Measurements from ENCODE around the gene DHTKD1.
"Not testable (repeated sequence)": the region's sequence is repeated elsewhere in the genome, so short reads cannot be mapped to it uniquely, and the experiment has no call there.

Gene DHTKD1

DNA sequence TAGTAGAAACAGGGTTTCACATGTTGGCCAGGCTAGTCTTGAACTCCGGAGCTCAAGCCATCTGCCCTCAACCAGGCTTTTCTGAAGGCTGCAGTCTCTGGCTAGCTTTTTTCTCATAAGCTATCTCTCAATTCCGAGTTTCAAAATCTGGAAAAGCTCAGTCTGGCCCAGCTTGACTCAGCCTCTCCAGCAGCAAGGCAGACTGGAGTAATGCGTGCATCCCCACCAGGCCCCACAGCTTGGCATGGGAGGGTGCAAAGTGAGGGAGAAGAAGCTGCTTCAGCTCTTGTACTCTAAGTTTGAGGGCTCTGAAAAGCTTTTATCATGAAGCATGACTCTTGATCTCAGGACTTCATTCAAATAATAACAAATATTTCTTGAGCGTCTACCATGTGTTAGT is 4.8 kb downstream of the DHTKD1 start:
- TF ChIP-seq, protein P1, sequence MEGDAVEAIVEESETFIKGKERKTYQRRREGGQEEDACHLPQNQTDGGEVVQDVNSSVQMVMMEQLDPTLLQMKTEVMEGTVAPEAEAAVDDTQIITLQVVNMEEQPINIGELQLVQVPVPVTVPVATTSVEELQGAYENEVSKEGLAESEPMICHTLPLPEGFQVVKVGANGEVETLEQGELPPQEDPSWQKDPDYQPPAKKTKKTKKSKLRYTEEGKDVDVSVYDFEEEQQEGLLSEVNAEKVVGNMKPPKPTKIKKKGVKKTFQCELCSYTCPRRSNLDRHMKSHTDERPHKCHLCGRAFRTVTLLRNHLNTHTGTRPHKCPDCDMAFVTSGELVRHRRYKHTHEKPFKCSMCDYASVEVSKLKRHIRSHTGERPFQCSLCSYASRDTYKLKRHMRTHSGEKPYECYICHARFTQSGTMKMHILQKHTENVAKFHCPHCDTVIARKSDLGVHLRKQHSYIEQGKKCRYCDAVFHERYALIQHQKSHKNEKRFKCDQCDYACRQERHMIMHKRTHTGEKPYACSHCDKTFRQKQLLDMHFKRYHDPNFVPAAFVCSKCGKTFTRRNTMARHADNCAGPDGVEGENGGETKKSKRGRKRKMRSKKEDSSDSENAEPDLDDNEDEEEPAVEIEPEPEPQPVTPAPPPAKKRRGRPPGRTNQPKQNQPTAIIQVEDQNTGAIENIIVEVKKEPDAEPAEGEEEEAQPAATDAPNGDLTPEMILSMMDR (conservative IDR thresholded peaks at IDR 0.05): no peak
- no peak overlapping the region for H3K27ac ChIP-seq

DNA sequence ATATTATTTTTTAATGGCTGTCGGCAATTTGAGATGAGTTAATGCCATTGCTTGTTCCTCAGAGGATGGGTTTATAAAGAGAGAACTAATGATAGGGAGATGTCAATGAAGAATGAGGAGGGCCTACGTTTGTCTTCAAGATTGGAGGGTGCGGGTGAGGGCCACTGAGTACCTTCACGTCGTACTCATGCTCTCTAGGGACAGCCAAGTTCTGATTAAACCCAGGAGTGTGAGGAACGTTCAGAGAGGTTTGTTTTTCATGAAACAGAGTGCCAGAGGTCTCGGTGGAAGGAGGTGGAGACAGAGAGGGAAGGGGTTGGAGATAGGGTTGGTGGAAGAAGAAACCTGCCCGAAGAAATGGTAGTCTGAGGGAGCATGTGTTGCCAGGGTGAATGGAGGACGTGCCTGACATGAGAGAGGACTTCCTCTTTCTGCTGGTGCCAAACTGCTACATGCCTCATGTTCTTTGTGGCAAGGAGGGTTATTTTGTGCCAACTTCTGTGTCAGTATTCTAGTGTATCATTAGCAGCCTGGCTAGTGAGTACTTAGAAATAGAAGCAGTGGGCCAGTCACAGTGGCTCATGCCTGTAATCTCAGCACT is 8.9 kb downstream of the DHTKD1 start:
- no peak overlapping the region for H3K27ac ChIP-seq
- TF ChIP-seq, protein P1 (conservative IDR thresholded peaks at IDR 0.05): no peak

DNA sequence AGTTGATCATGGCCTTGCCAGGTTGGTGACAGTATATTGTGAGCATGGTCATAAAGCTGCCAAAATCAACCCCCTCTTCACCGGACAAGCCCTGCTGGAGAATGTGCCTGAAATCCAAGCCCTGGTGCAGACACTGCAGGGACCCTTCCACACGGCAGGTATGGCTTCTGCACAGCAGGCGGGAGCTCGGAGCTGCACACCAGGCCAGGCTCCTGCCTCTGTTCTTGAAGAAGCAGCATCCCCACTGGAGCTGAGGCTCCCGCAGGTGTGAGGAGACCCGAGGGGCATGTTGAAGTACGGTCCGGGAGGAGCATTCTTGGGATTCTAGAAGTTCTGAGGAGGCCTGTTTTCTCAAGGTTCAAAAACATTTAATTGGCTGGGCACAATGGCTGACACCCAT is 12.7 kb downstream of the DHTKD1 start:
- TF ChIP-seq, protein P1 (conservative IDR thresholded peaks at IDR 0.05): no peak
- H3K27ac ChIP-seq: no peak overlapping the region

DNA sequence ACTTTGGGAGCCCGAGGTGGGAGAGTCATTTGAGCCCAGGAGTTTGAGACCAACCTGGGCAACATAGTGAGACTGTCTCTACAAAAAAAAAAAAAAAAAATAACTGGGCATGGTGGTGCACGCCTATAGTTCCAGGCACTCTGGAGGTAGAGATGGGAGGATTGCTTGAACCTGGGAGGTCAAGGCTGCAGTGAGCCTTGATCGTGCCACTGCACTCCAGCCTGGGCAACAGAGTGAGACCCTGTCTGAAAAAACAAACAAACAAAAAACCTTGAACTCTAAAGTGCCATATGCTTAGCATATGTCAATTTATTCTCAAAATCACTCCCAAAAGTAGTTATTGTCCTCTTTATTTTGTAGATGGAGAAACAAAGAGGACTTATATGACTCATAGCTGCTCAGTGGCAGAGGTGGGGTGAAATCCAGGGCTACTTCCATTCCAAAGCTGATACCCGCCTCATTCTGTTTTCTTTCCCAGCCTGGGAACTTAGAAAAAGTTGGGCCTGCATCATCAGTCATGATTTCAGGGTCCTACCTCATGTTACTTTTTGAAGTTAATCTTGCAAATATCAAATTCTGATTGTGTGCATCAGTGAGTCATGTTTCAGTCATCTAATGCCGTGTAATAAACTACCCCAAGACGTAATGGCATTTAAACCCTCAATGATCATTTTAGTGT is 13.3 kb downstream of the DHTKD1 start:
- H3K27ac ChIP-seq: no peak overlapping the region
- TF ChIP-seq, protein P1 (conservative IDR thresholded peaks at IDR 0.05): no peak

DNA sequence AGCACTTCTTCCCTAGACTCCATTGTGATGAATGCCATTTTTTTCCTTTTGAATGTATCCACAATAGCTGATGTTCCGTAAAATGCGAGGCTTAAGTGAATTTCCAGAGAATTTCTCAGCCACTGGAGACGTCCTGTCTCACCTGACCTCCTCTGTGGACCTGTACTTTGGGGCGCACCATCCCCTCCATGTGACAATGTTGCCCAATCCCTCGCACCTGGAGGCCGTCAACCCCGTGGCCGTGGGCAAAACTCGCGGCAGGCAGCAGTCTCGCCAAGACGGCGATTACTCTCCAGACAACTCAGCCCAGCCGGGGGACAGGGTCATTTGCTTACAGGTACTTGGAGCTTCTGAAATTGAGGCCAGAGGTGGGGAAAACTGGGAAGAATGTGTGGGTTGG is 20.2 kb downstream of the DHTKD1 start:
- TF ChIP-seq, protein P1 (conservative IDR thresholded peaks at IDR 0.05): no peak
- no peak overlapping the region for H3K27ac ChIP-seq

DNA sequence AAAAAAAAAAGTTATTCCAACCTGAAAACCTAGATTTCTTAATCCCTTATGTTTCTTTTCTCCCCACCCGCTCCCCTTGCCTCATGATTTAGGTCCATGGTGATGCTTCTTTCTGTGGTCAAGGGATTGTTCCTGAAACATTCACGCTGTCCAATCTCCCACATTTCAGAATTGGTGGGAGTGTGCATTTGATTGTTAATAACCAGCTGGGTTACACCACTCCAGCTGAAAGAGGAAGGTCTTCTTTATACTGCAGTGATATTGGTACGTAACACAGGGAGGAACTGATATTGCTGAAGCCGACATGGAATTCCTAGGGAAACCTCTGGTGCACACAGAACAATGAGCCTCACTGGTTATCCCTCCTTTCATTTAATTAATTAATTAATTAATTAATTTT is 22.7 kb downstream of the DHTKD1 start:
- TF ChIP-seq, protein P1 (conservative IDR thresholded peaks at IDR 0.05): no peak
- no peak overlapping the region for H3K27ac ChIP-seq

DNA sequence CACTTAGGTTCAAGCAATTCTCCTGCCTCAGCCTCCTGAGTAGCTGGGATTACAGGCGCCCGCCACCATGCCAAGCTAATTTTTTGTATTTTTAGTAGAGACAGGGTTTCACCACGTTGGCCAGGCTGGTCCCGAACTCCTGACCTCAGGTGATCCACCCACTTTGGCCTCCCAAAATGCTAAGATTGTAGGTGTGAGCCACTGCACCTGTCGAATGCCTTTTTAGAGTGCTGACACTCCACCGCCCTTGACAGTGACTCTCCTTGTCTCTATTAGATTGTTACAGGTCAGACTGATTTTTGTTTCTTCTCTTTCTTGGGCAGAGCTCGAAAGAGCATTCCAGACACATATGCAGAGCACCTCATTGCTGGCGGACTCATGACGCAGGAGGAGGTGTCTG is 28.6 kb downstream of the DHTKD1 start:
- H3K27ac ChIP-seq: not testable (repeated sequence)

DNA sequence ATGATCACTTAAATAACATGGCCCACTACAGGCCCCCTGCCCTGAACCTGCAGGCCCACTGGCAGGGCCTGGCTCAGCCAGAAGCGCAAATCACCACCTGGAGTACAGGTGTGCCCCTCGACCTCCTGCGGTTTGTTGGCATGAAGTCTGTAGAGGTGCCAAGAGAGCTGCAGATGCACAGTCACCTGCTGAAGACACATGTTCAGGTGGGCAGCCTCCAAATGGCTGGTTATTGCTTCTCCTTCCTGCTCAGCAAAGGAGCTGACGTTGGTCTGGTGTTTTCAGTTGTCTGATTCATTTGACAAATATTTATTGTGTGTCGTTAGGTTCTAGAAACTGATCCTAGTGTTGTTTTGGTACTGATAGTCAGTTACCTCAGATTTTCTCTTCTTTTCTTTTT is 29.0 kb downstream of the DHTKD1 start:
- TF ChIP-seq, protein P1 (conservative IDR thresholded peaks at IDR 0.05): no peak
- no peak overlapping the region for H3K27ac ChIP-seq
